ENCODE measurements around the gene LAPTM5.

The LAPTM5 gene

GRCh38 chr1:30789388-30790255, 32.0 kb upstream of the LAPTM5 start:
- no peaks in the 10 kb centered on the region for H3K27me3 ChIP-seq (ENCODE audit: control insufficient read depth in 3 of 3, insufficient read depth in 3 of 3, low read depth in 1 of 3, low read length in 3 of 3)
- H3K23ac ChIP-seq (ENCODE audit: low read depth, low read length, poor library complexity) = no peak overlapping the region
- no peaks in the 10 kb centered on the region for H3K36me3 ChIP-seq (replicated peaks in 1 of 2; ENCODE audit: control insufficient read depth in 2 of 2, insufficient read depth in 2 of 2, low read length in 2 of 2)
- H3K14ac ChIP-seq (ENCODE audit: low read length) = peak overlapping the region; percentile 25
- H2BK15ac ChIP-seq (ENCODE audit: low read length) = peak overlapping the region; percentile 1
- no peak overlapping the region for H4K91ac ChIP-seq (ENCODE audit: low read depth, low read length, poor library complexity)
- H4K8ac ChIP-seq (ENCODE audit: low read depth, low read length) = no peak overlapping the region
- H3K79me1 ChIP-seq (ENCODE audit: low read depth, low read length) = no peaks in the 10 kb centered on the region
- no peak overlapping the region for H3K4ac ChIP-seq (ENCODE audit: low read length)
- H2BK120ac ChIP-seq (ENCODE audit: low read depth, low read length) = no peak overlapping the region
- WGBS, 2 donors (ENCODE audit: extremely low coverage in 2 of 2, insufficient read length in 2 of 2, insufficient replicate concordance in 1 of 2) = no CpG with 5 or more reads among the region's 12 CpGs
- H3K4me3 ChIP-seq (ENCODE audit: low read length in 2 of 2) = no peak overlapping the region
- no peak overlapping the region for H3K4me2 ChIP-seq (ENCODE audit: insufficient read depth, low read length, poor library complexity, severe bottlenecking)
- H3K9me3 ChIP-seq (replicated peaks in 1 of 2; ENCODE audit: control insufficient read depth in 2 of 2, insufficient read depth in 1 of 2, low read depth in 1 of 2, low read length in 2 of 2) = no peaks in the 10 kb centered on the region
- no peak overlapping the region for H3K9ac ChIP-seq (ENCODE audit: low read depth, low read length, poor library complexity)
- H2AK5ac ChIP-seq (ENCODE audit: low read depth, low read length) = no peak overlapping the region
- no peak for DNase-seq (ENCODE audit: low spot score)
- peaks cover 14 to 25% of the 10 kb centered on the region in 2 donors for H3K4me1 ChIP-seq (ENCODE audit: control insufficient read depth in 2 of 2, insufficient read depth in 1 of 2, low read depth in 1 of 2, low read length in 2 of 2)
- no peak overlapping the region for H2AFZ ChIP-seq (ENCODE audit: low read length)
- no peak overlapping the region for H3K18ac ChIP-seq (ENCODE audit: low read length)
- no peak overlapping the region for H2BK5ac ChIP-seq (ENCODE audit: low read length)
- H2BK12ac ChIP-seq (ENCODE audit: low read length) = no peak overlapping the region
- H3K27ac ChIP-seq (replicated peaks; ENCODE audit: low read length) = no peak overlapping the region

- H3K36me3 ChIP-seq (replicated peaks in 1 of 2; ENCODE audit: control insufficient read depth in 2 of 2, insufficient read depth in 2 of 2, low read length in 2 of 2) = no peaks in the 10 kb centered on the region
- no CpG with 5 or more reads among the region's 9 CpGs for WGBS, 2 donors (ENCODE audit: extremely low coverage in 2 of 2, insufficient read length in 2 of 2, insufficient replicate concordance in 1 of 2)
Measured at GRCh38 chr1:30788580-30789387, 31.2 kb upstream of the LAPTM5 start.

GRCh38 chr1:30787856-30788495, 30.4 kb upstream of the LAPTM5 start:
- H3K4me2 ChIP-seq (ENCODE audit: insufficient read depth, low read length, poor library complexity, severe bottlenecking) = no peak overlapping the region
- H3K4me1 ChIP-seq (ENCODE audit: control insufficient read depth in 2 of 2, insufficient read depth in 1 of 2, low read depth in 1 of 2, low read length in 2 of 2) = peaks cover 15 to 29% of the 10 kb centered on the region in 2 donors
- peak overlapping the region; percentile 13 for H3K23ac ChIP-seq (ENCODE audit: low read depth, low read length, poor library complexity)
- no peaks in the 10 kb centered on the region for H3K79me1 ChIP-seq (ENCODE audit: low read depth, low read length)
- H3K9me3 ChIP-seq (replicated peaks in 1 of 2; ENCODE audit: control insufficient read depth in 2 of 2, insufficient read depth in 1 of 2, low read depth in 1 of 2, low read length in 2 of 2) = no peaks in the 10 kb centered on the region
- peak overlapping the region; percentile 87 for H2BK120ac ChIP-seq (ENCODE audit: low read depth, low read length)
- H4K91ac ChIP-seq (ENCODE audit: low read depth, low read length, poor library complexity) = peak overlapping the region; percentile 26
- H3K9ac ChIP-seq (ENCODE audit: low read depth, low read length, poor library complexity) = peak overlapping the region; percentile 18
- peak overlapping the region; percentile 13 for H2AFZ ChIP-seq (ENCODE audit: low read length)
- no peaks in the 10 kb centered on the region for H3K36me3 ChIP-seq (replicated peaks in 1 of 2; ENCODE audit: control insufficient read depth in 2 of 2, insufficient read depth in 2 of 2, low read length in 2 of 2)
- H3K18ac ChIP-seq (ENCODE audit: low read length) = peak overlapping the region; percentile 93
- peak overlapping the region; percentile 40 for H2BK5ac ChIP-seq (ENCODE audit: low read length)
- H2BK12ac ChIP-seq (ENCODE audit: low read length) = peak overlapping the region; percentile 92
- no peak overlapping the region for H4K8ac ChIP-seq (ENCODE audit: low read depth, low read length)
- no peak overlapping the region for H3K4me3 ChIP-seq (ENCODE audit: low read length in 2 of 2)
- H2AK5ac ChIP-seq (ENCODE audit: low read depth, low read length) = peak overlapping the region; percentile 4
- no peaks in the 10 kb centered on the region for H3K27me3 ChIP-seq (ENCODE audit: control insufficient read depth in 3 of 3, insufficient read depth in 3 of 3, low read depth in 1 of 3, low read length in 3 of 3)
- peak overlapping the region; percentile 40 for H2BK15ac ChIP-seq (ENCODE audit: low read length)
- H3K27ac ChIP-seq (replicated peaks; ENCODE audit: low read length) = no peak overlapping the region
- no peak for DNase-seq (ENCODE audit: low spot score)
- peak overlapping the region; percentile 39 for H3K4ac ChIP-seq (ENCODE audit: low read length)
- H3K14ac ChIP-seq (ENCODE audit: low read length) = peak overlapping the region; percentile 67
- WGBS, 2 donors (ENCODE audit: extremely low coverage in 2 of 2, insufficient read length in 2 of 2, insufficient replicate concordance in 1 of 2) = no CpG with 5 or more reads among the region's 21 CpGs

More at GRCh38 chr1:30788580-30789387, 31.2 kb upstream of the LAPTM5 start:
- DNase-seq (ENCODE audit: low spot score) = no peak
- Histone ChIP-seq H3K9me3 (replicated peaks in 1 of 2; ENCODE audit: control insufficient read depth in 2 of 2, insufficient read depth in 1 of 2, low read depth in 1 of 2, low read length in 2 of 2) (no peaks in the 10 kb centered on the region), H2AFZ (ENCODE audit: low read length) (no peak overlapping the region), H3K4ac (ENCODE audit: low read length) (no peak overlapping the region), H3K27me3 (ENCODE audit: control insufficient read depth in 3 of 3, insufficient read depth in 3 of 3, low read depth in 1 of 3, low read length in 3 of 3) (no peaks in the 10 kb centered on the region), H3K79me1 (ENCODE audit: low read depth, low read length) (no peaks in the 10 kb centered on the region), H3K18ac (ENCODE audit: low read length) (peak overlapping the region; percentile 0), H2BK12ac (ENCODE audit: low read length) (peak overlapping the region; percentile 59), H3K4me3 (ENCODE audit: low read length in 2 of 2) (no peak overlapping the region), H3K27ac (replicated peaks; ENCODE audit: low read length) (no peak overlapping the region), H3K4me1 (ENCODE audit: control insufficient read depth in 2 of 2, insufficient read depth in 1 of 2, low read depth in 1 of 2, low read length in 2 of 2) (peaks cover 14 to 25% of the 10 kb centered on the region in 2 donors), H3K14ac (ENCODE audit: low read length) (peak overlapping the region; percentile 42), H2BK15ac (ENCODE audit: low read length) (no peak overlapping the region), H3K23ac (ENCODE audit: low read depth, low read length, poor library complexity) (peak overlapping the region; percentile 1), H3K9ac (ENCODE audit: low read depth, low read length, poor library complexity) (no peak overlapping the region), H3K4me2 (ENCODE audit: insufficient read depth, low read length, poor library complexity, severe bottlenecking) (no peak overlapping the region), H2BK5ac (ENCODE audit: low read length) (no peak overlapping the region), H4K8ac (ENCODE audit: low read depth, low read length) (no peak overlapping the region), H4K91ac (ENCODE audit: low read depth, low read length, poor library complexity) (peak overlapping the region; percentile 1), H2AK5ac (ENCODE audit: low read depth, low read length) (peak overlapping the region; percentile 28), H2BK120ac (ENCODE audit: low read depth, low read length) (no peak overlapping the region)

Data from neuronal stem cell (in vitro differentiated cells).